T follicular helper cell (primary cell): ENCODE data around the gene MLEC.
"Not testable (repeated sequence)": the region's sequence is repeated elsewhere in the genome, so short reads cannot be mapped to it uniquely, and the experiment has no call there.

Experiments
- DNase-seq: peaks from one replicate; pipeline ENCODE4 v3.0.0-alpha.2; 2020; ENCODE audit warnings: low read depth

Gene MLEC

GRCh38 chr12:120720987-120721801 lies 34.2 kb downstream of the MLEC start:
- no peak for DNase-seq

- no peak for DNase-seq
Measured at GRCh38 chr12:120721866-120722265, 34.9 kb downstream of the MLEC start.

GRCh38 chr12:120722784-120723183 lies 35.8 kb downstream of the MLEC start:
- no peak for DNase-seq

- DNase-seq, result no peak
Measured at GRCh38 chr12:120724720-120725119, 37.8 kb downstream of the MLEC start.

GRCh38 chr12:120725151-120725658 lies 38.3 kb downstream of the MLEC start:
- no peak for DNase-seq

GRCh38 chr12:120725659-120726509 lies 38.9 kb downstream of the MLEC start, which contains the start of gene ACADS:
ACADS (plus strand) TSS chr12:120725826; CDS start chr12:120725886, 60 bp downstream.
- peak; percentile 83 for DNase-seq

- no peak for DNase-seq
Measured at GRCh38 chr12:120726510-120726793, 39.5 kb downstream of the MLEC start.

GRCh38 chr12:120726961-120727360 lies 40.0 kb downstream of the MLEC start:
- DNase-seq, result no peak

GRCh38 chr12:120732198-120732597 lies 45.2 kb downstream of the MLEC start:
- not testable (repeated sequence) for DNase-seq

- DNase-seq, result no peak
Measured at GRCh38 chr12:120733574-120733973, 46.6 kb downstream of the MLEC start.

GRCh38 chr12:120734210-120734609 lies 47.3 kb downstream of the MLEC start:
- DNase-seq, result no peak

GRCh38 chr12:120735181-120735580 lies 48.2 kb downstream of the MLEC start:
- no peak for DNase-seq

GRCh38 chr12:120736404-120737331 lies 49.7 kb downstream of the MLEC start:
- no peak for DNase-seq

- DNase-seq, result no peak
Measured at GRCh38 chr12:120737557-120738251, 50.8 kb downstream of the MLEC start.

- DNase-seq, result no peak
Measured at GRCh38 chr12:120738252-120739030, 51.5 kb downstream of the MLEC start.

GRCh38 chr12:120739031-120739762 lies 52.2 kb downstream of the MLEC start:
- DNase-seq, result no peak

- DNase-seq, result no peak
Measured at GRCh38 chr12:120739821-120740613, 53.1 kb downstream of the MLEC start.

- DNase-seq, result no peak
Measured at GRCh38 chr12:120740871-120741270, 53.9 kb downstream of the MLEC start.
